Stimulated activated naive CD8-positive, alpha-beta T cell treated with anti-CD3 and anti-CD28 coated beads, Interleukin-15, Interleukin-2, amounts not matched to agents 100 ng/mL and 50 ng/mL, for 24 hours (primary cell): ENCODE data around the gene THADA.

Experiments
- H3K27ac Mint-ChIP-seq: one replicate; pipeline ENCODE4 v1.8.0; 2021; ENCODE audit warnings: mild to moderate bottlenecking, mixed read lengths
- H3K27me3 Mint-ChIP-seq: one replicate; pipeline ENCODE4 v1.8.0; 2021; ENCODE audit warnings: mixed read lengths
- H3K36me3 Mint-ChIP-seq: one replicate; pipeline ENCODE4 v1.8.0; 2021; ENCODE audit warnings: low read depth, mixed read lengths
- H3K4me1 Mint-ChIP-seq: one replicate; pipeline ENCODE4 v1.8.0; 2021; ENCODE audit warnings: low read depth, mixed read lengths
- H3K4me3 Mint-ChIP-seq: one replicate; pipeline ENCODE4 v1.8.0; 2021; ENCODE audit warnings: mild to moderate bottlenecking, mixed read lengths
- H3K9me3 Mint-ChIP-seq: one replicate; pipeline ENCODE4 v1.8.0; 2021; ENCODE audit warnings: mixed read lengths

THADA gene

GRCh38 chr2:43258547-43259156 is 337.2 kb downstream of the THADA start:
- H3K4me3 Mint-ChIP-seq: no peak overlapping the region
- H3K9me3 Mint-ChIP-seq: no peaks in the 10 kb centered on the region
- H3K4me1 Mint-ChIP-seq: no peaks in the 10 kb centered on the region
- H3K27ac Mint-ChIP-seq: no peak overlapping the region
- no peaks in the 10 kb centered on the region for H3K27me3 Mint-ChIP-seq
- peaks cover 11% of the 10 kb centered on the region for H3K36me3 Mint-ChIP-seq

GRCh38 chr2:43255296-43255910 is 340.4 kb downstream of the THADA start:
- Mint-ChIP-seq H3K9me3 (no peaks in the 10 kb centered on the region), H3K27ac (no peak overlapping the region), H3K27me3 (no peaks in the 10 kb centered on the region), H3K36me3 (peaks cover 6% of the 10 kb centered on the region), H3K4me1 (no peaks in the 10 kb centered on the region), H3K4me3 (no peak overlapping the region)

- H3K27ac Mint-ChIP-seq: no peak overlapping the region
- H3K4me1 Mint-ChIP-seq: no peaks in the 10 kb centered on the region
- no peaks in the 10 kb centered on the region for H3K27me3 Mint-ChIP-seq
- no peaks in the 10 kb centered on the region for H3K9me3 Mint-ChIP-seq
- H3K4me3 Mint-ChIP-seq: no peak overlapping the region
- peaks cover 11% of the 10 kb centered on the region for H3K36me3 Mint-ChIP-seq
Measured at GRCh38 chr2:43254331-43254730, 341.5 kb downstream of the THADA start.

DNA sequence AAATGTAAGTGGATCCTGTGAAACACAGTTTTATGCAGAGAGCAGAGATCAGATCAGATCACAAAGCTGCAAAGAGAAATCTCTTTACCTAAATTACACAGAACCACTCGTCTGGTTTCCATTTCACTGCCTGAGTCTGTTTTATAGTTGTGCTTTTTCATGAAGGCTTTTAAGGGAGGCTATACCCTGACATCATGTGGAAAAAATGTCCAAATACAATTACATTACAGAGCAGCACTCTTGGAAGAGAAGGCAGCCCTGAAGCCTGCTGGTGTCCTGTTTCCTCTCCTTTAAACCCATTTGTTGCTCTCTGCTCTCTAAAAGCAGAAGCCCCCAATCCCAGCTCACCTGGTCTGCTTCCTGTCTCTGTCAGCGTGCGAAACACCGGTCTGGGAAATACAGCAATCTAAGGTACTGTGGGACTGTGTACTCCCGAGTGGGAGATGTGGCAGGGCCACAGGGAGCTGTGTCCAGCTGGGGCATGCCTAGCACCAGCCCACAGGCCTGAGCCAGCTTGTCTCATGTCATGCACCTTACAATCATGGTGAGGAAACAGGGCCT is 344.6 kb downstream of the THADA start:
- H3K27ac Mint-ChIP-seq: no peak overlapping the region
- no peaks in the 10 kb centered on the region for H3K27me3 Mint-ChIP-seq
- H3K9me3 Mint-ChIP-seq: no peaks in the 10 kb centered on the region
- no peaks in the 10 kb centered on the region for H3K4me1 Mint-ChIP-seq
- peaks cover 18% of the 10 kb centered on the region for H3K36me3 Mint-ChIP-seq
- H3K4me3 Mint-ChIP-seq: no peak overlapping the region

GRCh38 chr2:43250015-43250414 is 345.8 kb downstream of the THADA start:
- Mint-ChIP-seq H3K27me3 (no peaks in the 10 kb centered on the region), H3K4me1 (no peaks in the 10 kb centered on the region), H3K9me3 (no peaks in the 10 kb centered on the region), H3K27ac (no peak overlapping the region), H3K36me3 (peaks cover 18% of the 10 kb centered on the region), H3K4me3 (no peak overlapping the region)

DNA sequence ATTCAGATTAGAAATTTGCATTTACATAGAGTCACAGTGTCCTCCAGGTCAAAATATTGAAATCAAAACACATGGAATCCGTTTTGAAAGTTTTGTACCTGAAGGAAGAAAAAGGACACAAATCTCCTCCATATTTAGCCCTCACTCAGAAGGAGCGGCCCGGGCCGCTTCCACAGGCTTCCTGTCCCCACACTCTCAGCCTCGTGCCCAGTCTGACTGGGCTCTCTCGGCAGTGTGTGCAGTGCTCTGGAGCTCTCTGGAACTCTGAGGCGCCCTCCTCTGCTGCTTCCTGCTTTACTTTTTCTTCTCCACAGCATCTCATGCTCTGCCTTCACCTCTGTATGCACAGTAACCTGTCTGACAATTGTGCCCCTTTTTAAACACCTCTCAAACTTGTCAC is 347.2 kb downstream of the THADA start:
- no peak overlapping the region for H3K4me3 Mint-ChIP-seq
- no peaks in the 10 kb centered on the region for H3K4me1 Mint-ChIP-seq
- peaks cover 15% of the 10 kb centered on the region for H3K36me3 Mint-ChIP-seq
- peak overlapping the region; percentile 3 for H3K27ac Mint-ChIP-seq
- no peaks in the 10 kb centered on the region for H3K27me3 Mint-ChIP-seq
- H3K9me3 Mint-ChIP-seq: no peaks in the 10 kb centered on the region

DNA sequence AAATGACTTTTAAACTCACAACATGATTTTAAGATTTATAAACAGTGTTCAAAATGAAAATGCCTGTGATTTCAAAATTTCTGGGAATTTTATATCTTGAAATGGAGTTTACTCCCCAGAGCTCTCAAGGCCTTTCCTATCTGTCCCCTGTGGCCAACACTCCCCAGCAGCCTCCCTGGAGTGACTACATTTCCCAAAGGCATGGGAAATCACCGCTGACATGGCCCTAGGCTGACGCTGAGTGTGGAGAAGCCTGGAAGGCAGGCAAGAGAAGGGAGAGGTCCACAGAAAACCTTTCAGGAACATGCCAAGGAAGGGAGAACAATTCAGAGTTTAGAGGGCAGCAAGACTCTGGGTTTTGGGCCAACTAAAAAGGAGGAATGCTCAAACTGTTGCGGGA is 349.2 kb downstream of the THADA start:
- no peaks in the 10 kb centered on the region for H3K9me3 Mint-ChIP-seq
- no peaks in the 10 kb centered on the region for H3K27me3 Mint-ChIP-seq
- H3K4me1 Mint-ChIP-seq: no peaks in the 10 kb centered on the region
- peaks cover 19% of the 10 kb centered on the region for H3K36me3 Mint-ChIP-seq
- no peak overlapping the region for H3K4me3 Mint-ChIP-seq
- H3K27ac Mint-ChIP-seq: no peak overlapping the region

- Mint-ChIP-seq H3K27ac (no peak overlapping the region), H3K36me3 (peaks cover 9% of the 10 kb centered on the region), H3K4me1 (peaks cover 18% of the 10 kb centered on the region), H3K9me3 (no peaks in the 10 kb centered on the region), H3K27me3 (no peaks in the 10 kb centered on the region), H3K4me3 (no peak overlapping the region)
Measured at GRCh38 chr2:43241558-43241957, 354.3 kb downstream of the THADA start.

DNA sequence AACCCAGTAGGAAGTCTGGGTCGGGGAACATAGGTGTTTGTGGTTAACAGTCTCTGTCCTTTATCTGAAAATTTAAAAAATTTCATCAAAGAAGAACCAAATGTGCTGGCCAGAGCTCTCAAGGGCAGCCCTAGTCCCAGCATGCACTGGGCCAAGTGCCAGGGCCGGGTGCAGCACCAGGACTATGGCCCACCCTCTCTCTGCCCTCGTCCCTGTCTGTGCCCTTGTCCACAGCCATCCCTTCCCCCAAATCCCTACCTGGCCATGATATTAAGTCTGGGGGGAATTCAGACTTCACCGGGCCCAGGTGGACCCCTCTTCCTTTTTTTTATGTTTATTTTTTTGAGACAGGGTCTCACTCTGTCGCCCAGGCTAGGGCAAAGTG is 355.1 kb downstream of the THADA start:
- no peak overlapping the region for H3K4me3 Mint-ChIP-seq

DNA sequence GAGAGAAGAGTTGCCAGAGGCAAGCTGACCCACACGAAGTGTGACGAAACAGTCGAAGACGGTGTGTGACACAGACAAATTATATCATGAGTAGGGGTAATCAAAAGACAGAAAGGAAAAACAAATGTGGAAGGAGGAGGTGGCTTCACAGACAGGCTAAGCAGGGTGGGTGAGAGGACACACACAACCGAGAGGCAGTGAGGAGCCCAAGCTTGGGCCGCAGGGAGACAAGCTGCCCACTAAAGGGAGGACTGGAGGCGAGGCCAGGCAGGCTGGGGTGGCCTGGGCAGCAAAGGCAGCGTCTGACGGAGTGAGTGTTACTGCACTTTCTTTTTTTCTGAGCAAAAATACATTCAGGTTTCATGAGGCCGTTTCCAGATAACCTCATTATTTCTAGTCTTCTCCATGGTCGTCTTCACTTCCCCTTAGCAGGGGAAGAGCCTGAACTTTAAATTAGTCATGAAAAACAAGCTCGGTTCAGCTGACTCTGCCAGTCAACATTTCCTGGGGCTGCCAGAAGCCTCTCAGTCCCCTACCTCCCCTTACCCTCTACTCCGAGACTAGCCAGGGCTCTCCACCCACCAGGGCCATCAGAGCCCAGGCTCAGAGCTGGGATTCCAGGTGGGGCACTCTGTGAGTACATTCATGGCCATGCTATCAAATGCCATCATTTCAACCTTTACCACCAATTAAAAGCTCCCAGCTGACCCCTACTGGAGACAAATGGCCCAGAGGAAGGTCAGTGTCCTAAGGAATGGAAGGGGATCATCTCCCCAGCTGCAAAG is 355.7 kb downstream of the THADA start:
- H3K27ac Mint-ChIP-seq: no peak overlapping the region
- H3K4me3 Mint-ChIP-seq: no peak overlapping the region
- H3K4me1 Mint-ChIP-seq: peaks cover 18% of the 10 kb centered on the region

More for the DNA sequence above, 355.1 kb downstream of the THADA start:
- H3K36me3 Mint-ChIP-seq: peaks cover 10% of the 10 kb centered on the region
- no peaks in the 10 kb centered on the region for H3K27me3 Mint-ChIP-seq
- H3K27ac Mint-ChIP-seq: no peak overlapping the region
- H3K4me1 Mint-ChIP-seq: peaks cover 18% of the 10 kb centered on the region
- H3K9me3 Mint-ChIP-seq: no peaks in the 10 kb centered on the region

GRCh38 chr2:43238813-43239212 is 357.0 kb downstream of the THADA start:
- H3K4me3 Mint-ChIP-seq: no peak overlapping the region
- peak overlapping the region; percentile 52 for H3K27ac Mint-ChIP-seq
- H3K27me3 Mint-ChIP-seq: no peaks in the 10 kb centered on the region
- no peaks in the 10 kb centered on the region for H3K9me3 Mint-ChIP-seq
- peaks cover 7% of the 10 kb centered on the region for H3K36me3 Mint-ChIP-seq
- peaks cover 20% of the 10 kb centered on the region for H3K4me1 Mint-ChIP-seq

More for the DNA sequence above, 355.7 kb downstream of the THADA start:
- no peaks in the 10 kb centered on the region for H3K27me3 Mint-ChIP-seq
- peaks cover 10% of the 10 kb centered on the region for H3K36me3 Mint-ChIP-seq
- H3K9me3 Mint-ChIP-seq: no peaks in the 10 kb centered on the region

GRCh38 chr2:43238176-43238575 is 357.7 kb downstream of the THADA start:
- Mint-ChIP-seq H3K4me3 (no peak overlapping the region), H3K4me1 (peaks cover 26% of the 10 kb centered on the region), H3K9me3 (no peaks in the 10 kb centered on the region), H3K27ac (peak overlapping the region; percentile 52), H3K36me3 (peaks cover 5% of the 10 kb centered on the region), H3K27me3 (no peaks in the 10 kb centered on the region)

DNA sequence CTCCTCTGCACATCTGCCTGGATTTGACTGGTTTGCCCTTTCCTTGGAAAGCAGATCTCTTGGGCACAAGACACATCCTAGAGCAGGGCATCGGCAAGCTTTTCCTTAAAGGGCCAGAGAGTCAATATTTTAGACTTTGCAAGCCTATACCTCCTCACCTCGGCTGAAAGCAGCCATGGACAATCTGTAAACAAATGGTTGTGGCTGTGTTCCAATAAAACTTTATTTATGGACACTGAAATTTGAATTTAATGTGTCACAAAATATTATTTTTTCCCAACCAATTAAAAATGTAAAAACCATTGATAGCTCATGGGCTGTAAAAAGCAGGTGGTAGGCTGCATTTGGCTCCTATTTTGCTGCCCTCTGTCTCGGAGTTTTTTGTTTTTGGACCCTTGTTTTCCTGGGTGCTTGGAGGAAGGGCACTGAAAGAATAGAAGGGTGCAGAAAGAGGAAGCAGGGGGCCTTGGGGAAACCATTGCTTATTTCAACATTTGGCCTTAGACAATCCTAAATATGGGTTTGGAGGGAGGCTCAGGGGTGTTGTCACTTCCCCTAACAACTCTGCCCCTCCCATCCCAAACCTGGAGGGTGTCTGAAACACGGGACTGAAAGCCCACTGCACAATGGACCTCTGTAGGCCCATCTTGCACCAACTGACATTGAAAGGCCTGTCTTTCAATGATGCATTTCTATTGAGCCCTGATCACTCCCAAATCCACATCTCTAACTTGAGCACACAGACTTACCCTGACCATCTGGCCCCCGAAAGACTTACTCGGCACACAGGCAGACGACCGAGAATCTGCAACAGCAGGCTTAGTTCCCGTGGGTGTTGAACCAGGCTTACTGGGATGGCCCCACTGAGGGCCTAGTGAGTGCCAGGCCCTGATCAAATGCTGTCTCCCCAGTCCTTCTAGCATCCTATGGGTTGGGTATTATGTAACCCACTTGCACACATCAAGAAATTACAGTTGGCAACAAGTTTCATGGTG is 362.3 kb downstream of the THADA start:
- peaks cover 15% of the 10 kb centered on the region for H3K36me3 Mint-ChIP-seq
- no peak overlapping the region for H3K4me3 Mint-ChIP-seq
- no peaks in the 10 kb centered on the region for H3K27me3 Mint-ChIP-seq
- peaks cover 37% of the 10 kb centered on the region for H3K4me1 Mint-ChIP-seq
- H3K9me3 Mint-ChIP-seq: no peaks in the 10 kb centered on the region
- H3K27ac Mint-ChIP-seq: peak overlapping the region; percentile 55
